Type B pancreatic cell (in vitro differentiated cells): ENCODE results near the gene NAA25. TPM values are rescaled to one million over a fixed set of nuclear protein-coding genes. Genes with fewer than 3 reads are reported as not detected.
"Not testable (repeated sequence)": the region's sequence is repeated elsewhere in the genome, so short reads cannot be mapped to it uniquely, and the experiment has no call there.

Experiments used
- DNase-seq: peaks from one replicate; pipeline ENCODE4 v3.0.0; 2021; ENCODE audit warnings: mixed read lengths; ENCODE audit not compliant: unreplicated experiment; ENCODE audit errors: extremely low spot score
- H3K27ac Mint-ChIP-seq: 2 replicates; pipeline ENCODE4 v1.8.0; 2021; ENCODE audit warnings: mild to moderate bottlenecking, mixed read lengths
- H3K27me3 Mint-ChIP-seq: 2 replicates; pipeline ENCODE4 v1.8.0; 2021; ENCODE audit warnings: mixed read lengths
- H3K36me3 Mint-ChIP-seq: 2 replicates; pipeline ENCODE4 v1.8.0; 2021; ENCODE audit warnings: mixed read lengths
- H3K4me1 Mint-ChIP-seq: one replicate; pipeline ENCODE4 v1.8.0; 2021; ENCODE audit warnings: mixed read lengths; ENCODE audit not compliant: unreplicated experiment
- H3K4me3 Mint-ChIP-seq: 2 replicates; pipeline ENCODE4 v1.8.0; 2021; ENCODE audit warnings: mild to moderate bottlenecking, mixed read lengths
- H3K9me3 Mint-ChIP-seq: 2 replicates; pipeline ENCODE4 v1.8.0; 2021; ENCODE audit warnings: mixed read lengths
- total RNA-seq: library from RNA; stranded (reverse); gene quantifications from 2 replicates; pipeline ENCODE4 v1.2.1, GENCODE V29; 2021; ENCODE audit warnings: low replicate concordance
- TF ChIP-seq, protein P1 (sequence below): fragments of 200-600 bp; sonication (generic); conservative IDR thresholded peaks from 2 replicates; pipeline ENCODE4 v1.5.0; 2021; ENCODE audit warnings: antibody characterized with exemption, mild to moderate bottlenecking

The NAA25 gene
- total RNA-seq, 1 donor from 2014 or later: 35.9 TPM

DNA sequence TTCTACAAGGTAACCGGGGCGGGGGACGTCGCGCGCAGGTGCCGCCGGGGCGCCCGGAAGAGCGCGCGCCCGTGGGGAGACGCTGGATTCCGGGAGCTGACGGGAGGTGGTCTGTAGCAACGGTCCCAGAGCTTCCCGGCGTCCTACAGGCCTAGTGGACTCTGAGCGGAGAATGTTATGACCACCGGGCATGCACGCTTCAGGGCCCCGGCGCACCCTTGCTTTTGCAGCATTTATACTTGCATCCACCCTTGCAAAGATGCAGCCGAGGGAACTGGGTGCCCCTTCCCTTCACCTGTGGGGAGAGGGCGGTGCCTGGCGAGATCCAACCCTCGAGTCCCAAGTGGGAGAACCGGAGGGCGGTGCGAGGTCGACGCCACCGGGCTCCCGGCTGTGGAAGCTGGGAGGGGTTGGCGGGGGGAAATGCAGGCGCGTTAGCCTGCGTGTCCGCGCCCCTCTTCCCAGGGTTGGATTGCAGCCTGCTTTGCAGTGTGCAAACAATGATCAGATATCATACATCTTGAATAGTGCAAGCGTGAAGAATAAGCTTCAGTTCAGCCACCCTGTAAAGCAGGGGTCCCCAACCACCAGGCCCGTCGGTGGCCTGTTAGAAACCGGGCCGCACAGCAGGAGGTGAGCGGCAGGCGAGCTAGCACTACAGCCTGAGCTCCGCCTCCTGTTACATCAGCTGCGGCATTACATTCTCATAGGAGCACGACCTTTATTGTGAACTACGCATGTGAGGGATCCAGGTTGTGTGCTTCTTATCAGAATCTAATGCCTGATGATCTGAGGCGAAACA is 94.8 kb downstream of the NAA25 start:
- Mint-ChIP-seq H3K27me3 (no peaks in the 10 kb centered on the region), H3K27ac (peak overlapping the region; percentile 98), H3K4me3 (peak overlapping the region; percentile 97), H3K9me3 (peaks cover 8% of the 10 kb centered on the region), H3K4me1 (peaks cover 34% of the 10 kb centered on the region), H3K36me3 (peaks cover 24% of the 10 kb centered on the region)
- TF ChIP-seq, protein P1, sequence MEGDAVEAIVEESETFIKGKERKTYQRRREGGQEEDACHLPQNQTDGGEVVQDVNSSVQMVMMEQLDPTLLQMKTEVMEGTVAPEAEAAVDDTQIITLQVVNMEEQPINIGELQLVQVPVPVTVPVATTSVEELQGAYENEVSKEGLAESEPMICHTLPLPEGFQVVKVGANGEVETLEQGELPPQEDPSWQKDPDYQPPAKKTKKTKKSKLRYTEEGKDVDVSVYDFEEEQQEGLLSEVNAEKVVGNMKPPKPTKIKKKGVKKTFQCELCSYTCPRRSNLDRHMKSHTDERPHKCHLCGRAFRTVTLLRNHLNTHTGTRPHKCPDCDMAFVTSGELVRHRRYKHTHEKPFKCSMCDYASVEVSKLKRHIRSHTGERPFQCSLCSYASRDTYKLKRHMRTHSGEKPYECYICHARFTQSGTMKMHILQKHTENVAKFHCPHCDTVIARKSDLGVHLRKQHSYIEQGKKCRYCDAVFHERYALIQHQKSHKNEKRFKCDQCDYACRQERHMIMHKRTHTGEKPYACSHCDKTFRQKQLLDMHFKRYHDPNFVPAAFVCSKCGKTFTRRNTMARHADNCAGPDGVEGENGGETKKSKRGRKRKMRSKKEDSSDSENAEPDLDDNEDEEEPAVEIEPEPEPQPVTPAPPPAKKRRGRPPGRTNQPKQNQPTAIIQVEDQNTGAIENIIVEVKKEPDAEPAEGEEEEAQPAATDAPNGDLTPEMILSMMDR: peak; percentile 40
- DNase-seq: peak; percentile 75

DNA sequence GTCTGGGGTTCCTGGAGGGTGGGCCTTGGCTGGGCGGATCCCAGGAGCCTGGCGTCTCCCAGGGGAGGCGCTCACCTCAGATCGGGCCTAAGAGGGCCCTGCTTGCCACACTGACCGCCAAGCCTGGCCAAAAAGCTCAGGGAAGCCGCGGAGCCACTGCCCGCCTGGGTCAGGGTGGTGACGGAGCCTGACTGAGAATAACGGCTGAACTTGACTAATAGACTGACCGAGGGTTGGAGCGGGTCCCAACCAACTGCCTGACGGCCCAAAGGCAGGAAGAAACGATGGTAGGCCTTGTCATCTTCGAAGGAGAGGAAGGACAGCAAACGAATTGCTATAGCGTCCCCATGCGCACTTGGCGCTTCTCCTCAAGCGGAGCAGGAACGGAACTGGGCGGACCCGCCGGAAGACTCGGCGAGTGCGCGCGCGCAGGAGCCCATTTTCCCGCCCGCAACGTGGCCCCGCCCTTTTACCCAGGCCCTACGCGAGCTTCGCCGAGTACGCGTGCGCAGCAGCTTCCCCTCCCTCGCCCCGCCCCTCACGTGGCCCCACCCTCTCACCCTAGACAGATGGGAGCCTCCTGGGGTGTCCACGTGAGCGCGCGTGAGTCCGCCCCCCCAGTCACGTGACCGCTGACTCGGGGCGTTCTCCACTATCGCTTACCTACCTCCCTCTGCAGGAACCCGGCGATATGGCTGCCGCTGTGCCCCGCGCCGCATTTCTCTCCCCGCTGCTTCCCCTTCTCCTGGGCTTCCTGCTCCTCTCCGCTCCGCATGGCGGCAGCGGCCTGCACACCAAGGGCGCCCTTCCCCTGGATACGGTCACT is 95.6 kb downstream of the NAA25 start, which contains the start of the genes ERP29 and TMEM116:
TSS of gene ERP29 (plus strand) at position 652 of the 826 bp plus-strand sequence. CDS start at position 692, 40 bp downstream.
TSS of gene TMEM116 (minus strand) at position 391 of the 826 bp plus-strand sequence. CDS start 7,895 bp downstream, outside the sequence.
- Mint-ChIP-seq H3K27ac (peak within 1 kb of the TSS; percentile 98), H3K4me3 (peak within 1 kb of the TSS; percentile 97), H3K36me3 (peaks cover 22% of the 10 kb centered on the region), H3K9me3 (peaks cover 8% of the 10 kb centered on the region), H3K4me1 (peaks cover 34% of the 10 kb centered on the region), H3K27me3 (no peaks in the 10 kb centered on the region)
- TF ChIP-seq, protein P1: peak; percentile 71
- peak; percentile 99 for DNase-seq

DNA sequence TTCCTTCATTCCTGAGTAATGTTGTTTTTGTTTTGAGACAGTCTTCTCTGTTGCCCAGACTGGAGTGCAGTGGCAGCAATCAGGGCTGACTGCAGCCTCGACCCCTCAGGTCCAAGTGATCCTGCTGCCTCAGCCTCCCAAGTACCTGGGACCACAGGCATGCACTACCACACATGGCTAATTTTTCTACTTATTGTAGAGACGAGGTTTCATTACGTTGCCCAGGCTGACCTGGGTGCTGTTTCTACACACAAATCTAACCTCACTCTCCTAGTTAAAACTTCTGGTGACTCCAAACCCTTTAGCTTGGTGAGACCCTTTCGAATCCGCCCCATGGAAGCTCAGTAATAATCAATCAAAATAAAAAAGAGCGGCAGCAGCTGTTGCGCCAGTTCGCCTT is 96.9 kb downstream of the NAA25 start:
- DNase-seq: no peak
- Mint-ChIP-seq H3K27ac (peak overlapping the region; percentile 98), H3K4me1 (peaks cover 37% of the 10 kb centered on the region), H3K27me3 (no peaks in the 10 kb centered on the region), H3K36me3 (peaks cover 17% of the 10 kb centered on the region), H3K9me3 (peaks cover 8% of the 10 kb centered on the region), H3K4me3 (peak overlapping the region; percentile 97)
- TF ChIP-seq, protein P1: no peak

DNA sequence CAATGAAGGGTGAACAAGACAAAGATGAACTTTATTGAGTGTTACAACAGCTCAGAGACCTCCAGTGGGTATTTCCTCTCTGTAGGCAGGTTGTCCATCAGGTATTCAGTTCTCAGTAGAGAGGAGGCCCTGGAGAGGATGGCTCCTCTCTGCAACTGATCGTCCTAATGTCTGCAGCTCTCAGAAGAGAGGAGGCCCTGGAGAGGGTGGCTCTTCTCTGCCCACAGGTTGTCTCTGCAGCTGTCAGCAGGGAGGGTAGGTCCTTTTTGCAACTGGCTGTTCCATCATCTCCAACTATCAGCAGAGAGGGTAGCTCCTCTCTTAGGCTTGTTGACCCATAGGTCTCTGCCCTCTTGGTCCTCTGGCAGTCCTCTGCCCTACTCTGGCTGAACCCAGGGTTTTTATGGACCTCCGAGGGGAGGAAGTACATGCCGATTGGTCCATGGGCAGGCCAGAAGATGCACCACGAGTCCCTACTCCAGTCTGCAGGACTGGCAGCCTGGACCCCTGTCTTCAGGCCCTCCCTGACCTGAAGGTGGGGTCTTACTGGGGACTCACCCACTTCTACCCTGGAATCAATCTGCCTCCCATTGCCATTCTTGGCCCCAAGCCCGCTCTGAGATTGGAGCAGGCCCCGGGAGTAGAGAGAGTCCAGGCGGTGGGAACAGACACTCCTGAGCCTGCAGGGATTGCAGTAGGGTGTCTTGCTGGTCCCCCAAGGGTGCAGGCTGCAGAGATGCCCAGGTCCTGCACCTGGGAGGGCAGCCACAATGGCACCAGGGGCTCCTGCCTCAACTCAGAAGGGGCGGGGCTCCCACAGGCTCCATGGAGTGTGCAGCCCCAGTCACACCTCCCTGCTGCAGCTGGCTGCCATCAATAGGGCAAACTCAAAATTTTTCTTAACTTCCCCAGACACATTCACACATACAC is 97.9 kb downstream of the NAA25 start:
- Mint-ChIP-seq H3K9me3 (peaks cover 2% of the 10 kb centered on the region), H3K4me1 (peaks cover 35% of the 10 kb centered on the region), H3K4me3 (peak overlapping the region; percentile 97), H3K36me3 (peaks cover 10% of the 10 kb centered on the region), H3K27ac (no peak overlapping the region), H3K27me3 (no peaks in the 10 kb centered on the region)
- DNase-seq: no peak
- TF ChIP-seq, protein P1: no peak

DNA sequence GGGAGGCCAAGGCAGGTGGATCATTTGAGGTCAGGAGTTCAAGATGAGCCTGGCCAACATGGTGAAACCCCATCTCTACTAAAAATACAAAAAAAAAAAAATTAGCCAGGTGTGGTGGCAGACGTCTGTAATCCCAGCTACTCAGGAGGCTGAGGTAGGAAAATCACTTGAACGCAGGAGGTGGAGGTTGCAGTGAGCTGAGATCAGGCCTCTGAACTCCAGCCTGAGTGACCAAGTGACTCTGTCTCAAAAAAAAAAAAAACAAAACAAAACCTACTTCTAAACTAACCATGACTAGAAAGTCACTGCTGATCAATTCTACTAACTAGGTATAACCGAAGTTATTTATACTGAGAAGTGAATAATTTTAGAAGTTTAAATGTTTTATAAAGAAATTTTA is 99.0 kb downstream of the NAA25 start:
- not testable (repeated sequence) for H3K27me3 Mint-ChIP-seq, DNase-seq, H3K36me3 Mint-ChIP-seq, H3K4me3 Mint-ChIP-seq, H3K27ac Mint-ChIP-seq, H3K9me3 Mint-ChIP-seq
- peaks cover 31% of the 10 kb centered on the region for H3K4me1 Mint-ChIP-seq
